ENCODE measurements around the gene SDSL.

SDSL gene

GRCh38 chr12:113424915-113425823 lies 3.0 kb downstream of the SDSL start:
- Mint-ChIP-seq H3K36me3 (peaks cover 5% of the 10 kb centered on the region), H3K4me3 (no peak overlapping the region)

GRCh38 chr12:113425960-113426453 lies 3.8 kb downstream of the SDSL start:
- Mint-ChIP-seq H3K27ac (peak overlapping the region; percentile 22), H3K36me3 (peaks cover 6% of the 10 kb centered on the region), H3K27me3 (peaks cover 65% of the 10 kb centered on the region), H3K4me3 (peak overlapping the region; percentile 15), H3K4me1 (peaks cover 25% of the 10 kb centered on the region), H3K9me3 (peaks cover 8% of the 10 kb centered on the region)
- no peak for ATAC-seq

More at GRCh38 chr12:113424915-113425823, 3.0 kb downstream of the SDSL start:
- no peak overlapping the region for H3K27ac Mint-ChIP-seq
- peaks cover 25% of the 10 kb centered on the region for H3K4me1 Mint-ChIP-seq
- peaks cover 5% of the 10 kb centered on the region for H3K9me3 Mint-ChIP-seq
- H3K27me3 Mint-ChIP-seq = peaks cover 56% of the 10 kb centered on the region
- no peak for ATAC-seq

- peaks cover 81% of the 10 kb centered on the region for H3K27me3 Mint-ChIP-seq
- H3K4me3 Mint-ChIP-seq = no peak overlapping the region
- peaks cover 8% of the 10 kb centered on the region for H3K9me3 Mint-ChIP-seq
- H3K27ac Mint-ChIP-seq = no peak overlapping the region
- no peak for ATAC-seq
- H3K36me3 Mint-ChIP-seq = peaks cover 6% of the 10 kb centered on the region
- H3K4me1 Mint-ChIP-seq = peaks cover 13% of the 10 kb centered on the region
Measured at GRCh38 chr12:113427882-113428281, 5.7 kb downstream of the SDSL start.

- Mint-ChIP-seq H3K4me1 (peaks cover 13% of the 10 kb centered on the region), H3K9me3 (peaks cover 8% of the 10 kb centered on the region), H3K27ac (no peak overlapping the region), H3K4me3 (no peak overlapping the region), H3K27me3 (peaks cover 87% of the 10 kb centered on the region), H3K36me3 (peaks cover 6% of the 10 kb centered on the region)
- ATAC-seq = no peak
Measured at GRCh38 chr12:113428482-113428881, 6.3 kb downstream of the SDSL start.

GRCh38 chr12:113432986-113433385 lies 10.8 kb downstream of the SDSL start:
- H3K4me3 Mint-ChIP-seq = no peak overlapping the region
- peaks cover 52% of the 10 kb centered on the region for H3K27me3 Mint-ChIP-seq
- peaks cover 8% of the 10 kb centered on the region for H3K9me3 Mint-ChIP-seq
- no peaks in the 10 kb centered on the region for H3K4me1 Mint-ChIP-seq
- peaks cover 6% of the 10 kb centered on the region for H3K36me3 Mint-ChIP-seq
- ATAC-seq = no peak
- no peak overlapping the region for H3K27ac Mint-ChIP-seq

GRCh38 chr12:113435367-113435766 lies 13.2 kb downstream of the SDSL start:
- no peak for ATAC-seq
- no peak overlapping the region for H3K27ac Mint-ChIP-seq
- peaks cover 28% of the 10 kb centered on the region for H3K27me3 Mint-ChIP-seq
- H3K9me3 Mint-ChIP-seq = peaks cover 2% of the 10 kb centered on the region
- H3K4me3 Mint-ChIP-seq = no peak overlapping the region
- H3K4me1 Mint-ChIP-seq = no peaks in the 10 kb centered on the region
- no peaks in the 10 kb centered on the region for H3K36me3 Mint-ChIP-seq

GRCh38 chr12:113436586-113436985 lies 14.4 kb downstream of the SDSL start:
- Mint-ChIP-seq H3K36me3 (no peaks in the 10 kb centered on the region), H3K27ac (no peak overlapping the region), H3K27me3 (peaks cover 18% of the 10 kb centered on the region), H3K9me3 (no peaks in the 10 kb centered on the region), H3K4me1 (no peaks in the 10 kb centered on the region), H3K4me3 (no peak overlapping the region)
- ATAC-seq = no peak

GRCh38 chr12:113436993-113437728 lies 15.0 kb downstream of the SDSL start:
- H3K27me3 Mint-ChIP-seq = peaks cover 13% of the 10 kb centered on the region
- H3K27ac Mint-ChIP-seq = no peak overlapping the region
- no peak for ATAC-seq
- H3K4me3 Mint-ChIP-seq = no peak overlapping the region
- no peaks in the 10 kb centered on the region for H3K36me3 Mint-ChIP-seq
- no peaks in the 10 kb centered on the region for H3K9me3 Mint-ChIP-seq
- no peaks in the 10 kb centered on the region for H3K4me1 Mint-ChIP-seq

- H3K4me3 Mint-ChIP-seq = no peak overlapping the region
- no peak for ATAC-seq
- H3K27me3 Mint-ChIP-seq = peaks cover 7% of the 10 kb centered on the region
- no peaks in the 10 kb centered on the region for H3K36me3 Mint-ChIP-seq
- no peaks in the 10 kb centered on the region for H3K9me3 Mint-ChIP-seq
- no peak overlapping the region for H3K27ac Mint-ChIP-seq
- H3K4me1 Mint-ChIP-seq = no peaks in the 10 kb centered on the region
Measured at GRCh38 chr12:113437729-113438100, 15.5 kb downstream of the SDSL start.

- H3K9me3 Mint-ChIP-seq = no peaks in the 10 kb centered on the region
- no peak for ATAC-seq
Measured at GRCh38 chr12:113438523-113439300, 16.5 kb downstream of the SDSL start.

GRCh38 chr12:113439301-113439597 lies 17.1 kb downstream of the SDSL start:
- Mint-ChIP-seq H3K9me3 (no peaks in the 10 kb centered on the region), H3K4me3 (no peak overlapping the region), H3K27ac (no peak overlapping the region), H3K4me1 (no peaks in the 10 kb centered on the region), H3K36me3 (no peaks in the 10 kb centered on the region), H3K27me3 (no peaks in the 10 kb centered on the region)
- no peak for ATAC-seq

More at GRCh38 chr12:113438523-113439300, 16.5 kb downstream of the SDSL start:
- no peaks in the 10 kb centered on the region for H3K36me3 Mint-ChIP-seq
- no peak overlapping the region for H3K27ac Mint-ChIP-seq
- H3K4me1 Mint-ChIP-seq = no peaks in the 10 kb centered on the region
- no peak overlapping the region for H3K4me3 Mint-ChIP-seq
- H3K27me3 Mint-ChIP-seq = no peaks in the 10 kb centered on the region

- ATAC-seq = no peak
Measured at GRCh38 chr12:113439606-113440030, 17.4 kb downstream of the SDSL start.

GRCh38 chr12:113440336-113440735 lies 18.2 kb downstream of the SDSL start:
- Mint-ChIP-seq H3K27ac (no peak overlapping the region), H3K9me3 (peaks cover under 1% of the 10 kb centered on the region), H3K36me3 (no peaks in the 10 kb centered on the region), H3K4me3 (no peak overlapping the region), H3K27me3 (peaks cover 5% of the 10 kb centered on the region), H3K4me1 (no peaks in the 10 kb centered on the region)
- no peak for ATAC-seq

More at GRCh38 chr12:113439606-113440030, 17.4 kb downstream of the SDSL start:
- Mint-ChIP-seq H3K4me1 (no peaks in the 10 kb centered on the region), H3K27ac (no peak overlapping the region), H3K4me3 (no peak overlapping the region), H3K27me3 (no peaks in the 10 kb centered on the region), H3K9me3 (no peaks in the 10 kb centered on the region), H3K36me3 (no peaks in the 10 kb centered on the region)

- peaks cover 14% of the 10 kb centered on the region for H3K27me3 Mint-ChIP-seq
- H3K9me3 Mint-ChIP-seq = peaks cover 5% of the 10 kb centered on the region
- no peak overlapping the region for H3K27ac Mint-ChIP-seq
- H3K36me3 Mint-ChIP-seq = no peaks in the 10 kb centered on the region
- ATAC-seq = no peak
- no peaks in the 10 kb centered on the region for H3K4me1 Mint-ChIP-seq
- H3K4me3 Mint-ChIP-seq = no peak overlapping the region
Measured at GRCh38 chr12:113440947-113441782, 19.0 kb downstream of the SDSL start.
